ENCODE data around the gene SEC23A.

DNA sequence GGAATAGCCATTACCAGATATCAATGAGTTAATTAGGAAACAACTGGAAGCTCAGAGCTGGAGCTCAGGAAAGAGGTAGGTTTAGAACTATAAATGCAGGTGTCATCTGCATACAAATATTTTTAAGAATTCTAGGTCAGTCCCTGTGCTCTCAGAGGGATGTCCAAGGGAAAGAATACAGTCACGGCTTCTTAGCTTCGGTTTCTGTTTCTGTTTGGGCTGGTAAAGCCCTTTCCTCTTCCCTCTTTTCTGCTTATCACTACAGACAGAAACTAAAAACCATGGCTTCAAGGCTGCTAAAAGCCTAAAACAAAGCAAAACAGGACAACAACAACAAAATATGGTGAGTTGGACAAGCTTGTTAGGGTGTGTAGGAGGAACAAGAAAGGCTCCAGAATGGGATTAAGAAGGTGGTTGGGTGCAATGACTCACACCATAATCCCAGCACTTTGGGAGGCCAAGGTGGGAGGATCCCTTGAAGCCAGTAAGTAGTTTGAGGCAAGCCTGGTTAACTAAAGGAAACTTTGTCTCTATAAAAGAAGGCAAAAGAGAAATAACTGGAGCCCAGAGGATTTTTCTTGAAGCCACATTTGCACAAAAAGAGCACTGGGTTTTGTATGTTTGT, 113.0 kb downstream of the SEC23A start:
- TF ChIP-seq, protein P1, sequence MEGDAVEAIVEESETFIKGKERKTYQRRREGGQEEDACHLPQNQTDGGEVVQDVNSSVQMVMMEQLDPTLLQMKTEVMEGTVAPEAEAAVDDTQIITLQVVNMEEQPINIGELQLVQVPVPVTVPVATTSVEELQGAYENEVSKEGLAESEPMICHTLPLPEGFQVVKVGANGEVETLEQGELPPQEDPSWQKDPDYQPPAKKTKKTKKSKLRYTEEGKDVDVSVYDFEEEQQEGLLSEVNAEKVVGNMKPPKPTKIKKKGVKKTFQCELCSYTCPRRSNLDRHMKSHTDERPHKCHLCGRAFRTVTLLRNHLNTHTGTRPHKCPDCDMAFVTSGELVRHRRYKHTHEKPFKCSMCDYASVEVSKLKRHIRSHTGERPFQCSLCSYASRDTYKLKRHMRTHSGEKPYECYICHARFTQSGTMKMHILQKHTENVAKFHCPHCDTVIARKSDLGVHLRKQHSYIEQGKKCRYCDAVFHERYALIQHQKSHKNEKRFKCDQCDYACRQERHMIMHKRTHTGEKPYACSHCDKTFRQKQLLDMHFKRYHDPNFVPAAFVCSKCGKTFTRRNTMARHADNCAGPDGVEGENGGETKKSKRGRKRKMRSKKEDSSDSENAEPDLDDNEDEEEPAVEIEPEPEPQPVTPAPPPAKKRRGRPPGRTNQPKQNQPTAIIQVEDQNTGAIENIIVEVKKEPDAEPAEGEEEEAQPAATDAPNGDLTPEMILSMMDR (IDR thresholded peaks at IDR 0.05; ENCODE audit: borderline replicate concordance, extremely low read depth, low read length, poor library complexity, severe bottlenecking), result no peak
- TF ChIP-seq EZH2 (IDR thresholded peaks at IDR 0.05; ENCODE audit: borderline replicate concordance, low read depth, low read length, severe bottlenecking), result no peak
